D341Med (cell line): ENCODE measurements around the gene GYS2.

Experiments
- DNase-seq: peaks from one replicate; pipeline ENCODE4 v3.0.0; 2012; ENCODE audit warnings: low spot score

GYS2 gene

GRCh38 chr12:21502164-21502496, 102.5 kb downstream of the GYS2 start:
- no peak for DNase-seq

GRCh38 chr12:21501258-21502163, 103.1 kb downstream of the GYS2 start, which contains the start of the genes GOLT1B and RECQL:
Gene GOLT1B, plus strand, starts transcription at chr12:21501789. Its CDS starts 135 bp downstream, at chr12:21501924.
Gene RECQL, minus strand, starts transcription at chr12:21501635. Its CDS starts 2,065 bp downstream, at chr12:21499570.
- peak; percentile 94 for DNase-seq

GRCh38 chr12:21500786-21501257, 103.8 kb downstream of the GYS2 start:
- no peak for DNase-seq

GRCh38 chr12:21499765-21500164, 104.9 kb downstream of the GYS2 start:
- DNase-seq = no peak
